GM19035 (cell line): ENCODE measurements around the gene FAM50B.

Experiments
- ATAC-seq: cut with Tn5 transposase; IDR thresholded peaks from one replicate; pipeline ENCODE4 v1.9.1; 2021; ENCODE audit not compliant: unreplicated experiment

Gene FAM50B

DNA sequence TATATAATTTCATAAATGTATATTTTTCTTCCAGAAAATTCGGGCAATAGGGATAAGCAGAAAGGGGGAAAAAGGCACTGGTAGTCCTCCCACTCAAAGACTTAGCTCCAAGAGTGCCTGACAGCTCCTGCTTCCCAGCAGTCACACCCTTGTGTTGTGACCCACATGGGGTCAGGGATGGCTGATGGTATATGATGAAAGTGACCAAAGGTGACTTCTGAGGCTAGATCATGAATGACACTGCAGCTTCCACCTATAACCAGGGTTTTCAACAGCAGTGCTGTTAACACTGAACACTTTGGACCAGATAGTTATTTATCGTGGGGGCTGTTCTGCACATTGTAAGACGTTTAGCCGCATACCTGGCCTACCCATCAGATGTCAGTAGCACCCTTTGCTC is 22.3 kb downstream of the FAM50B start:
- no peak for ATAC-seq

DNA sequence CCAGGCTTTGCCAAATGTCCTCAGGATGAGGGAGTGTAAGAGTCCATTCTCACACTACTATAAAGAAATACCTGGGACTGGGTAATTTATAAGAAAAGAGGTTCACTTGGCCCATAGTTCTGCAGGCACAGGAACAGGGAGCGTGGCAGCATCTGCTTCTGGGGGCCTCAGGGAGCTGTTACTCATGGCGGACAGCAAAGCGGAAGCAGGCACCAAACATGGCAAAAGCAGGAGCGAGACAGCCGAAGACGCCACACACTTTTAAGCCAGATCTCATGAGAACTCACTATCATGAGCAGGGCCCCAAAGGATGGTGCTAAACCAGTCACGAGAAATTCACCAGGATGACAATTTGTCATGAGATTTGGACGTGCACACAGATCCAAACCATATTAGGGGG is 22.8 kb downstream of the FAM50B start:
- ATAC-seq, result no peak

DNA sequence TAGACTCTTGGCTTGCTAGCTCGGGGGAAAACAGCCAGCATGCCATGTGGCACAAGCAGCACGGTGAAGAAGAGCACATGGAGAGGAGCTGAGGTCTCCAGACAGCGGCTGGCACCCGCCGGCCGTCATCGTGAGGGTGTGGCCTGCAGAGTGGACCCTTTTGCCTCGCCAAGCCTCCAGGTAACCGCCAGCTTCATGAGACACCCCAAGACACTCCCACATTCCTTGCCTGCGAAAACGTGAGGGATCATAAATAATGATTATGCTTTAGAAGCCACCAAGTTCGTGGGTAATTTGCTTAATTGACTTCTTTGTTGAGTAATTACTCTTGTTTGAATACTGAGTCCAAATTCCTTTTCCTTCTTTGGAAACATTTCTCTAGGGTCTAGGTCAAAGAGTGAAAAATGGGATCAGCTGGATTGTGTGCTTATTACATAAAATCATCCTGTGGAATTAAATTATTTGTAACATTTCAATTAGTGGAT is 23.2 kb downstream of the FAM50B start:
- ATAC-seq, result no peak

DNA sequence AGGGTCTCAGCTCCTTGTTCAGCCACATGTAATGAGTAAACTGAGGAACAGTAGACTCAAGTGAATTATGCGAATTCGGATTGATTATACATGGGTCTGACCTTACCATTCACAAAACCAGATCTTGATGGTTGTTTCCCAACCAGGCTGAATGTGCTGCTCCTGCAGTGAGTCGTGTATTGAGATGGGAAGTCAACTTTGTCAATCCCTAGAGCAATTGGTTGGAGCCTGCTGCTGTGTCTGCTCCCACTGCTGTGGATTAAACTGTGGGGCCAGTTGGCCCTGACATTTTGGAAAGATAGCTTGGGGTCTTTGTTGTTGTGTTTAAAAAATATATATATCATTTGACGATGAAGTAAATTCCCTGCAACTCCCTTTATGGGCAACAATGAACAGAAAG is 23.9 kb downstream of the FAM50B start:
- ATAC-seq, result no peak

DNA sequence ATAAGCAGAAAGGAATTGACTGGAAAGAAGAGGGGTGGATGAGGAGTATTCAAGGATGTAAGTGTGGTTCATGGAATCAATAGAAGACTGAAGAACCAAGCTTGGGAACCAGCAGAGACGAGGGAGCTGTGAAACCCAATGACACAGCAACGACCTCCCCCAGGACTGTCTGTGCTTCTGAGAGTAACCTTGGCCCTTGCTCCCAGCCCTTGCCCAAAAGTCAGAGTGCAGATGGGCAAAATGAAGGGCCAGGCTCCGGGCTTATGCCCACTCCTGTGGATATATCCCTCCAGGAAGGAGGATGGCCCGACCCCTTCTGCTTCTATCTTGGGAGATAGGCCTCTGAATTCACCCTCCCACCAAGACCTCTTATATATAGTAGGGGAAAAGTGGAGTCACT is 24.9 kb downstream of the FAM50B start:
- ATAC-seq, result no peak

DNA sequence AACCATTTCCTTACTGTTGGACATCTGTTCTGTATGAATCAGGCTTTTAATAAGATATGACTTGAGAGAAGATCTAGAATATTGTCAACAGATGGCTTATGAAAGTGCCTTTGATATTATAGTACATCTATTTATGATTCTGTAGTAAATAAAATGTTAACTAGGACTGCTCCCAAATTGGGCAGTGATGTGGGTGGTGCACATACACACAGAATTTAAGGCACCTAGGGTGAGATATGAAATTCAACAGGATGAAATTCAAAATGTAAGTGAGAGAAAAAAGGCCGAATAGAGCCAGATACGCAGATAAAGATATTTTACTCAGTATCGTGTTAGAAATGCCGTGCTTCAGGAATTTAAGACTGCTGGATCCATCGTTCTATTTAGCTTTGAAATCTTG is 26.3 kb downstream of the FAM50B start:
- no peak for ATAC-seq

DNA sequence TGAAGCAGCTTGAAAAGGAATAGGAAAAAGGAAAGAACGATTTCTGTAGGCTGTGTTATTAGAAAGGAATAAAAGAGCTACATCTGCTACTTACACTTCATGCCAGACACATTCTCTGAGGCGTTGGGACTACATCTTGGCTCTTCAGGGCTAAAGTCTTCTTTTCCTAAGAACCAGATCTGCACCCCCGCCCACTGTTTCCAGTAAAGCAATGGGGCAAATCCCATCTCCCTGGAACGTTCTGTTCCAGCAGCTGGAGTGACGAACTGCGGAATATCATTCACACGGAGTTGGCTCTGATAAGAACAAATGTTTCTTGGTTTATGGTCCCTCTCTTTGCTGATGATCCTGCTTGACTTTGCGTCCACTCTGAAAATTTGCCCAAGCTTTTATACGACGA is 26.9 kb downstream of the FAM50B start:
- no peak for ATAC-seq

DNA sequence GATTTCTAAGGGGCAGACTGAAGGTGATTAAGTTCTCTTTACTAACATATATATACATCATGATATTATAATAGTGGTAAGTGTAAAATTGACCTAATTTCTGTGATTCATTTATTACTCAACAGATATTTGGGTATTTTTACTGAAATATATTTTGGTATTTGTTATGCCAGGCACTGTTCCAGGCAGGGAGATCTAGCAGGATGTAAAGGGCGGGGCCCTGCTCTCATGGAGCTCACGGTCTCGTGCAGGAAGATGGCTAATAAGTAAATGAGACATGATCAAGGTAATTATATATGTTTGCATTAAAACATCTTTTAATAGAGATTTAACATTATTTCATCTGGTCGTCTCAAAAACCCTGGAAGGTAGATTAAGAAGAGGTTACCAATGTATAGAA is 27.7 kb downstream of the FAM50B start:
- ATAC-seq, result no peak

DNA sequence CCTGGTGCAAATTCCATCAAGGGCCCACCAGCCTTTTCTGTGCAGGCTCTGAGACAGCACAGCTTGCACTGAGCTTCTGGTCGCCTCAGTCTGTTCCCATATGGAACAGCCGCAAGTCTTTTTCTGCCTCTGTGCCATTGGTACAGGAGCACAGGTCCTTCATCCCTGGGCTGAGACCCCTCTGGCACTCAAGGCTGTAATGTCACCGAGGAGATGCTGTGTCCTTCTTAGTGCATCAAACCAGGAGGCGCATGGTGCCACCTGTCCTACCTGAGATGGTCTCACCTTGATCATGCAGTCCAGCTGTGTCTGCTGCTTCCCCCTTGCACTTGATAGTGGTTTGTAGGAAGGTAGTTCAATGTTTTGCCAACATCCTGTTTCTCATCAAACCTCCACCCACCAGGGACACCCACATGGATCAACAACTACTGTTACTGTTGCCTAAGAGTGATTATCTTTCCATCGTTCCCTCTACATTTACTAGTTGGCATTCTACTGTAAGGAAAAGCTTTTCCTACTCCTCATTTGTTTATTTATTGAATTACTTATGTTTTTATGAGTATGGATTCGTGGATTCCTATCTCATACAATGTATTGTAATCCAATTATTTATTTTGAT is 29.0 kb downstream of the FAM50B start:
- no peak for ATAC-seq

DNA sequence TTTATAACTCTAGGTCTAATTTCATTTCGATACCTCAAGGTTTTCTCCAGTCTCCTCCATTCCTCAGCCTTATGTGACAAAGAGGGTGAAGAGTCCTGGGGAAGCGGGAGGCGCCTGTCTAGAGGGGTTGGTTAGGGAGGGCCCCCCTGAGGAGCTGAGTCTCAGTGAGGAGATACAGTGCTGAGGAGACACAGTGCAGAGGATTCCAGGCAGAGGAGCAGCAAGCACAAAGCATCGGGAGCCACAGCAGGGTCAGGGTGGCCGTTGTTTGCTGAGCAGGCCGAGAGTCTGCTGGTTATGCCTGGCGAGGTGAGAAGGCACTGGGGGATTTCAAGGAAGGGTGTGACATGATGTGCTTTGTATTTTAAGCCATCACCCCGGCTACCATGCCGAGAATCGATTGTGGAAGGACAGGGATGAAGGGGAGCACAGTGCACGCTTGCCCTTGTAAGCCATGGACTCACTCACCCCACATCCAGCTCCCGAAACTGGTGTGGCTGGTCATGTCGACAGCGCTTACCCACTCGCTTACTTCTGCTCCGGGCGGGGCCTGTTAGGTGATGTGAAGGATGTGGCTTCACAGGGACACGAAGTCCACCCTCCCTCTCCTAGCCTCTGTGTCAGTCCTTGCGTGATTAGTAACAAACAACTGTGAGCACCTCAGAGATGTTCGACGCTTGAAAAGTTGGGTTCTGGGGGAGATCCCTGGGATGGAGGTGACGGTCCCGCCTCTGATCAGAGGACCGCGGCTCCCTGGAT is 30.2 kb downstream of the FAM50B start:
- ATAC-seq, result no peak

DNA sequence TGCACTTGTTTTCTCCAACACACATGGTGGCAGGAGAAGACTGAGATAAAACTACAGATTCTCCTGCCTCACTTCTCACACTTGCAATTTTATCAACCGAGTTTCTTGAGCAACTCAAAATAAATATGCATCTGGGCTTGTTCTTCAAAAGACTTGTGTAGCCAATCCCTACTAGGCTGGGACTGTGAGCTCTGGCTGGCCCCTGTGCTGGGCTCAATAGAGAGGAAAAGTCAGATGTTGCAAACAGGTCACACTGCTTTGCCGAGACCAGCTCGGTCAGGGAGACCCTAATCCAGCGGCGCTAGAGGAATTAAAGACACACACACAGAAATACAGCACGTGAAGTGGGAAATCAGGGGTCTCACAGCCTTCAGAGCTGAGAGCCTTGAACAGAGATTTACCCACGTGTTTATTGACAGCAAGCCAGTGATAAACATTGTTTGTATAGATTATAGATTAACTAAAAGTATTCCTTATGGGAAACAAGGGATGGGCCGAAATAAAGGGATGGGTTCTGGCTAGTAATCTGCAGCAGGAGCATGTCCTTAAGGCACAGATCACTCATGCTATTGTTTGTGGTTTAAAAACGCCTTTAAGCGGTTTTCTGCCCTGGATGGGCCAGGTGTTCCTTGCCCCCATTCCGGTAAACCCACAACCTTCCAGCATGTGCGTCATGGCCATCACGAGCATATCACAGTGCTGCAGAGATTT is 32.7 kb downstream of the FAM50B start:
- no peak for ATAC-seq

DNA sequence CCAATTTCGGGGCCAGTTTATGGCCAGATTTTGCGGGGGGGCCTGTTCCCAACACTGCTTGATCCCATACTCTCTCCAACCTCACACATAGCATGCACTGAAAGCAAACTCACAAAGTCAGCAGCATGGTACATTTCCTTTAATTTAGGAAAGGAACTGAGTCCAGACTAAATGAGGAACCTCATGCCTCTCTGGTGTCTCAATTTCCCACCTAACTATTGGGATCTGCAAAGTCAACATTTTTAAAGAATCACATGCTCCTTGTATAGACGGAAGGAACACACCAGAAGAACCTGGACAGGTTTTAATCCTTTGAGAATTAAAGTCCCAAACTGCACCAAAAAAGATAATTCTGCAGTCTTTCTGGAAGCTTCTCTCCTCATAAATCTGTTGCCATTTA is 33.3 kb downstream of the FAM50B start:
- no peak for ATAC-seq

DNA sequence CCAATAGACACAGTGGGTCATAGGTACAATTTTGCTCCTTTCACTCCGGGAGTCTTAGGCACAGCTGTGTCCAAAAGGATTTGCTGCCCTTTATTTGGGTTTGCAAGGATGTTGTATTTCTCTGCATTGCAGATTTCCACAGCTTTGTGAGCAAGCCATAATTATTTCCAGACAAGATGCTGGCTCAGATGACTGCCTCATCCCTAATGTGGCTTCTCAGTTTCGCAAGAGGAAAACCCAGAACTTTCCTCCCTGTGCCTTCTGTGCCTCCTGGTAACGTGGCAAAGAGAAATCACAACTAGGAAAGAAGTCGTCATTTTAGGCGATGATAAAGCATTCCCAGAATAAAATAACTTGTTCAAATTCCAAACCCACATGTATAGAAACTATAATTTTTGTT is 33.7 kb downstream of the FAM50B start:
- no peak for ATAC-seq

DNA sequence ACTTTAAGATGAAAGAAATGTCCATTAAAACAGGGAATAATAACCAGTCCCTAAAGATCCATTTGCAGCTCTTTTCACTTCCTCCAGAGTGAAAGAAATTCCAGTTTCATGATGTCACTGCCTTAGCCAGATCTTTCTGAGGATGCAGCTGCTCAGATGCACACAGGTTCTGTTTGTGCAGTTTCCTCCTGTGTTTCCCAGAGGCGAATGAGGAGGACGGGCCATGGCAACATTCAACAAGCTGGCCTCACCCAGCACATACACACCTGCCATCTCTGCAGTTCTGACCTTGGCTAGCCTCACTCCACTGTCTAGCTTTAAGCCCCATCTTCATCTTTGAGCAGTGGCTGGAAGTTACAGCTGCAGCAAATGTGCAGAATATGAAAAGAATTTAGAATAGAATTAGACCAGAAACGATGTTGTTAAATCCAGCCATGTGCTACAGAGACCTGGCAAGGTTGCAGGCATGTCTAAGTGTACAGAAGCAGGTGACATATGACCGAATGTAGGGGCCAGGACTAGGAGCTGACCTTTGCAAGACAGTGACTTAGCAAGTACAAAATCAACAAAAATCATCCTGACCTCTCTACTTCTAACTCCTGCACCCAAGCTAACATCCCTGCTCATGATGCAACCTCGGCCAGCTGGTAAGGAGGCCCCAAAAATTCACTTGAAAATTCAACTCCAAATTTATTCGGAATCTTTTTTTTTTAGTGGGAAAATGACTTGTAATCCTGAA is 35.0 kb downstream of the FAM50B start:
- ATAC-seq, result no peak

DNA sequence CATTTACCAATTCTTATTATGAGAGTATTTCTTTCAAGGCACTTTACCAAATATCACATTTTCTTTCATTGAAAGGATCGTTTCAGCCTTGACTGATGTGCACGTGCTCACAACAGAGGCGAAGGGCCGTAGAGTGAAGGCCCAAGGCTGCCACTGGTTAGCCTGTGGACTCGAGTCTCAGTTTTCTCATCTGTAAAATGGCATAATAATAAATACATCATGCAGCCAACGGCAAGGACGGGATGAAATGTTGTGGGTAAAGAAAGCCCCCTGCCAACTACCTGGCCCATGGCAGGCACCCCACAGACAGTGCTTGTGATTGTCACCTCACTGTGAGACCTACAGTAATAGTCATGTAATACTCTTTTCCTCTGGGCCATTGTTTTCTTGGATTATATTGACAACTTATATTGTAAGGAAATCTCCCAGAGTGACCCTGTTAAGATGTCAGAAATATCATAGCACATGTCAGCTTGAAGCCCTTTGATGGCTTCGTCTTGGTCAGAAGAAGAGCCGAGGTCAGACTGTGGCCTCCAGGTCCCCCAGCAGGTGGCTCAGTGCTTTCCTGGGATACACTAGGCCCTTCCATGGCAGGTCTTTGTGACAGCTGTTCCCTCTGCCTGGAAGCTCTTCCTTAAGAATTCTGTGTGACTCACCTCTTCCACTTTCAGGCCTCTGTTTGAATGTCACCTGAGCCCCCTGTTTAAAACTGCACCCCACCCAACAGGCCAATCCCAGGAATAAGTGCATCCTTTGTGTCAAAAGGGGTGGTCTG is 36.3 kb downstream of the FAM50B start:
- ATAC-seq, result no peak

DNA sequence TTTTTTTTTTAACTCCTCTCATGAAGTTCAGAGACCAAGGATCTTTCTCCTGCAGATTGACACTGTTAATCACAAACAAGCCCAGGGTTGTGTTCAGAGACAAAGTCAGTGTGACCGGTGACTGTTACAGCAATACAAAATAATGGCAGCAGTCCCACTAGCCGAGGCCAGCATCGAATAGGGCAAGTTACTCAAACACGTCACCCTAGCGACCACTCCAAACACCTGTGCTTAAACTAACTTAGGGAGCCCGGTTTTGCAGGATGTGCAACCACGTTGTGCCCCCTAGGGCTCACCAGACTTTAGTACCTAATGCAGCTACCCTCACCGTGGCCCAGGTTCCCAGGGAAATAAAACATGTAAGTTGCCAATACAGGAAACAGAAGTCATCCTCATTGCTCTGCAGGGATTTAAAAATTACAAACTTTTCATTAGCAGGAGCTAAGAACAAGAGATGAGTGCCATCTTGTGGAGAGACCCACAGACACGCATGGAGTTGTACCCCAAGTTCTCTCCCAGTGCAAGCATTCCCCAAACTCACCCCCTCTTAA is 38.1 kb downstream of the FAM50B start:
- no peak for ATAC-seq

DNA sequence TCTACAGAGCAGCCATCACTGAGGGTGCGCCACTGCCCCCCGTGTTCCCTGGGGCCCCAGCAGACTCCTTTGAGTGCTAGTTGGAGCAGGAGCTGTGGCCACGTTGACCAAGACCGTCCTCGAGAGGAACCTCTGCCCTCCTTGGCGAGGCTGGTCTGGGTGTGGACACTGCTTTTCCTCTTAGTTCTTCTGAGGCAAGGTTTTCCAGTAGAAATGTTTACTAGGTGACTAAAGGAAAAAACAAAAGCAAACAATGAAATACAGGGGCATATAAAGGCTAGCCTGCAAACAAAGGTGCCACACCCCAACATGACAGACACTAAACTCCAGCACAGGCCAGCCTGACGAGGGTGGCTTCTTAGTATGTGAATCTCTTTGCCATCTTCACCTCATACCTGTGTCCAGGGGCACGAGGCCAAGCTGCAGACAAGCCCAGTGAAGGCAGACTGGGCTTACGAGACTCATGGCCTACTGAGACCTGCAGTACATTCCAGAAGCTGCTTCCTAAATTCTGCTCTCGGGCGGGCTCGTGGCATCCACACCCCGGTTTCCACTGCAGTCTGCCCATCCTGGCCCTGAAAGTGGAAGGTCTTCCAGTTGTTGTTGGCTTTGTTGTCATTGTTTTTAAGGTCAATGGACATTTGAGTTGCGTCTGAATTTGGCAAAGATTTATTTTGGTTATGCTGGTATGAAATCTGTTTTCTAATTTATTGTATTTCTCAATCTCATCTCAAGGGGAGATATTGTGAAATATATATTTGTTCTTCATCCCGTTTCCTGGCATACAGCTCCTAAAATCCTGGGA is 39.2 kb downstream of the FAM50B start:
- ATAC-seq, result no peak

DNA sequence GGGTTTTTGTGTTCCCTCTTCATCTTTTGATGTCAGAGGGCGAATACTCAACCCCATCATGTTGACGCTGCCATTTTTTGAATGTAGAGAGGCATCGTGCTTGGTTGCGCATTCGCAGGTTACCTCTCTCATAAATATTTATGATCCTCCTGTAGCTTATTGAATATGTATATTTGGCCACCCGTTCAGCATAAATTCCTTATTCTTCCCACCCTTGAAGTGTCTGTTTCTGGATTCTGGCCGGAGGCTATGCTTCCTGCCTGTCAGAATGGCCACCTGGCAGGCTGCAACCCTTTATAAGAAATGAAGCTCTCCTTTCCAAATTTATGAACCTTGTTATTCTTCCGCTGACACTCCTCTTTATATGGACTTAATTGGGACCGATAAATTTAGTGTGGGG is 40.9 kb downstream of the FAM50B start:
- no peak for ATAC-seq

DNA sequence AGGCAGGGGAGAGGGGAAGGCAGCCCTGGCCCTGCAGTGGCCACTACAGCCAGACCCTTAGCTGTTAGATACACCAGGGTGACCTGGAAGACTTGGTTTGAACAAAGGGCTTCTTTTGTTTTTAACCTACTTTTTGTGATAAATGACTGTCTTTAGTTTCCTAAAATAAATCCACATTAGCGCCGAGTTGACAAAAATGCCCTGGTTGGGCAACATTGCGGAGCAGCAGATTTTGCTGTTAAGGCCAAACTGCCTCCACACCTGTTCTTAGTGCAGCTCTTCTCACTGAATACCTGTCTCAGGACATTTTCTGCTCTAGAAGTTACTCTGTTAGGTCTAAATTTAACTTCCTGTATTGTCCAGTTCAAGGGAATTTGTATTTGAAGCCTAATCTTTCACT is 42.7 kb downstream of the FAM50B start:
- no peak for ATAC-seq

DNA sequence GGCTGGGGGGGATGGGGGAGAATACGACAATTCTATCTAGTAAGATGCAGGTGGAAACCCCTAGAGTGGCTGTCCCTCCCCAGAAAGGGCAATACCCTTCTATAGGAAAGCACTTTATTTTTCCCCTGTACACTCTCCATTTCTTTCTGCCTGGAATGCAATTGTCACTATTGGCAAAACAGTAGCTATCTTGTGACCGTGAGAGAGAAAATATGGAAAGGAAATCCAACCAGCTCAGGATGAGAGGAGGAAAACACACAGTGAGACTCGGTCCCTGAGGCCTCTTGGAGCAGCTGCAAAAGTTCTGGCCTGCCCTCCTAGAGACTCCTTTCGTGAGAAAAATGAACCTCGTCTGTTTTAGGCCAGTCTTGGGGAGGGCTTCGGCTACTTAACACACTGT is 43.4 kb downstream of the FAM50B start:
- ATAC-seq, result no peak
